ENCODE measurements around the gene LGALSL. TPM values are rescaled to one million over a fixed set of nuclear protein-coding genes. Genes with fewer than 3 reads are reported as not detected.

Gene LGALSL
- total RNA-seq, 1 experiment from 2014 or later, result 14.2 TPM

DNA sequence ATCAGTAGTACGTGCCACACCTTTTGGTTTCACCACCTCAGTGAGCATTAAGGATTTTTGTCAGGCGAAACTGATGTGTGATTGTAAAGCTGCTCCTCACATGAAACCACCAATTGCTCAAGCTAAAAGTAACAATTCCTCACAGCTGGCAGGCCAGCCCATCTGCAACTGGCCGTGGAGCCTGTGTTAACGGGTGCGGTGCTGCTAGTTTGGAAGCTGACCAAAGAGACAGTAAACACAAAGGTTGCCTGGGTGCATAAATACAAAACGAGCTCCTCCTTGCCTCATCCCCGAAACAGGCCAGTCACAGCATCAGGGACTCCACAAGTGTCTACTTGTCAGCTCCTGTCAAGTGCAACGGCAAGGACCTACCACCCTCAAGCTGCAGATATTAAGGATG lies 32.0 kb downstream of the LGALSL start:
- TF ChIP-seq RAD21 (IDR thresholded peaks at IDR 0.05; ENCODE audit: low read depth) (no peak), SP1 (IDR thresholded peaks at IDR 0.05; ENCODE audit: low read depth) (no peak), FOSL1 (IDR thresholded peaks at IDR 0.05; ENCODE audit: low read depth) (no peak), EZH2 (IDR thresholded peaks at IDR 0.05) (no peak), ZNF274 (IDR thresholded peaks at IDR 0.05; ENCODE audit: low read depth, low read length) (no peak), SIN3A (IDR thresholded peaks at IDR 0.05; ENCODE audit: low read depth) (no peak), ZFX (IDR thresholded peaks at IDR 0.05) (no peak), EZH2phosphoT487 (IDR thresholded peaks at IDR 0.05; ENCODE audit: borderline replicate concordance) (no peak)
- TF ChIP-seq, protein P1, sequence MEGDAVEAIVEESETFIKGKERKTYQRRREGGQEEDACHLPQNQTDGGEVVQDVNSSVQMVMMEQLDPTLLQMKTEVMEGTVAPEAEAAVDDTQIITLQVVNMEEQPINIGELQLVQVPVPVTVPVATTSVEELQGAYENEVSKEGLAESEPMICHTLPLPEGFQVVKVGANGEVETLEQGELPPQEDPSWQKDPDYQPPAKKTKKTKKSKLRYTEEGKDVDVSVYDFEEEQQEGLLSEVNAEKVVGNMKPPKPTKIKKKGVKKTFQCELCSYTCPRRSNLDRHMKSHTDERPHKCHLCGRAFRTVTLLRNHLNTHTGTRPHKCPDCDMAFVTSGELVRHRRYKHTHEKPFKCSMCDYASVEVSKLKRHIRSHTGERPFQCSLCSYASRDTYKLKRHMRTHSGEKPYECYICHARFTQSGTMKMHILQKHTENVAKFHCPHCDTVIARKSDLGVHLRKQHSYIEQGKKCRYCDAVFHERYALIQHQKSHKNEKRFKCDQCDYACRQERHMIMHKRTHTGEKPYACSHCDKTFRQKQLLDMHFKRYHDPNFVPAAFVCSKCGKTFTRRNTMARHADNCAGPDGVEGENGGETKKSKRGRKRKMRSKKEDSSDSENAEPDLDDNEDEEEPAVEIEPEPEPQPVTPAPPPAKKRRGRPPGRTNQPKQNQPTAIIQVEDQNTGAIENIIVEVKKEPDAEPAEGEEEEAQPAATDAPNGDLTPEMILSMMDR (IDR thresholded peaks at IDR 0.05 in 2 of 3, conservative IDR thresholded peaks at IDR 0.05 in 1 of 3; ENCODE audit: borderline replicate concordance in 1 of 3, insufficient read depth in 1 of 3, low read depth in 2 of 3, low read length in 2 of 3), result no peak
- TF ChIP-seq, protein P2, sequence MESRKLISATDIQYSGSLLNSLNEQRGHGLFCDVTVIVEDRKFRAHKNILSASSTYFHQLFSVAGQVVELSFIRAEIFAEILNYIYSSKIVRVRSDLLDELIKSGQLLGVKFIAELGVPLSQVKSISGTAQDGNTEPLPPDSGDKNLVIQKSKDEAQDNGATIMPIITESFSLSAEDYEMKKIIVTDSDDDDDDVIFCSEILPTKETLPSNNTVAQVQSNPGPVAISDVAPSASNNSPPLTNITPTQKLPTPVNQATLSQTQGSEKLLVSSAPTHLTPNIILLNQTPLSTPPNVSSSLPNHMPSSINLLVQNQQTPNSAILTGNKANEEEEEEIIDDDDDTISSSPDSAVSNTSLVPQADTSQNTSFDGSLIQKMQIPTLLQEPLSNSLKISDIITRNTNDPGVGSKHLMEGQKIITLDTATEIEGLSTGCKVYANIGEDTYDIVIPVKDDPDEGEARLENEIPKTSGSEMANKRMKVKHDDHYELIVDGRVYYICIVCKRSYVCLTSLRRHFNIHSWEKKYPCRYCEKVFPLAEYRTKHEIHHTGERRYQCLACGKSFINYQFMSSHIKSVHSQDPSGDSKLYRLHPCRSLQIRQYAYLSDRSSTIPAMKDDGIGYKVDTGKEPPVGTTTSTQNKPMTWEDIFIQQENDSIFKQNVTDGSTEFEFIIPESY (IDR thresholded peaks at IDR 0.05; ENCODE audit: extremely low read depth, insufficient replicate concordance, low read length), result no peak
- ChIA-PET RAD21 (ENCODE audit: low non-redundant PET in 1 of 2, low total read pairs in 2 of 2, uncharacterized antibody in 2 of 2, unreplicated experiment in 2 of 2) (interaction anchor here in 1 of 2 experiments (0.7 kb wide), 1 partner anchor 136 kb away, joined by 4 read pairs; no protein-coding TSS in a partner anchor), POLR2A (no interaction called here), CTCF (interaction anchor here (1.0 to 1.7 kb wide), 2 partner anchors 155 to 436 kb away, joined by 3 to 5 read pairs; no protein-coding TSS in a partner anchor)
- Histone ChIP-seq H3K4me3 (replicated peaks in 1 of 2; ENCODE audit: low read depth in 1 of 2, low read length in 2 of 2) (no peak overlapping the region), H4K20me1 (ENCODE audit: insufficient read depth) (no peaks in the 10 kb centered on the region), H3K9ac (ENCODE audit: low read length) (no peak overlapping the region), H3K79me2 (ENCODE audit: insufficient read depth, low read length) (no peaks in the 10 kb centered on the region), H3K9me2 (ENCODE audit: insufficient read depth) (no peaks in the 10 kb centered on the region), H3K27me3 (ENCODE audit: insufficient read depth, low read length) (no peaks in the 10 kb centered on the region; the same call in 1 of the 2 replicates), H3K9me3 (ENCODE audit: control insufficient read depth in 1 of 2, insufficient read depth in 1 of 2, low read depth in 1 of 2, low read length in 2 of 2) (no peaks in the 10 kb centered on the region), H2AFZ (ENCODE audit: low read depth, low read length, poor library complexity, severe bottlenecking) (no peak overlapping the region), H3K4me2 (ENCODE audit: low read length) (no peak overlapping the region), H3K36me3 (ENCODE audit: control insufficient read depth in 1 of 2, insufficient read depth in 2 of 2, low read length in 2 of 2) (no peaks in the 10 kb centered on the region), H3K27ac (ENCODE audit: low read depth, low read length) (no peak overlapping the region), H3K4me1 (ENCODE audit: control insufficient read depth in 1 of 2, insufficient read depth in 2 of 2, low read length in 2 of 2) (peaks cover 0 to 4% of the 10 kb centered on the region in 2 experiments; a peak in 1 of 4 replicates)
- ATAC-seq (no peak), DNase-seq (ENCODE audit: low read depth, low spot score) (no peak)
- intact Hi-C loops (cut with micrococcal nuclease), result loop anchor here (2.0 kb wide), 1 partner anchor 435 kb away; no protein-coding TSS in a partner anchor
- no TSS peak for BruUV-seq (replicated peaks)

Data from HCT116 (cell line).